CD4-positive, alpha-beta T cell (primary cell): Measurements from ENCODE around the gene DNAH9. TPM values are rescaled to one million over a fixed set of nuclear protein-coding genes. Genes with fewer than 3 reads are reported as not detected.

Experiments used
- ATAC-seq: fragments of 200-7000 bp; cut with Tn5 transposase; one replicate; pipeline ENCODE4 v1.10.0; 2022; ENCODE audit warnings: mild to moderate bottlenecking; ENCODE audit not compliant: poor library complexity
- CTCF ChIA-PET: fragments of 350-600 bp; sonication (Branson Sonifier 250); formaldehyde crosslinking; loops from one replicate; lab custom pipeline; 2021; ENCODE audit warnings: antibody characterized with exemption, inconsistent platforms; lab: Charles Lee
- POLR2A ChIA-PET: fragments of 350-600 bp; sonication (Branson Sonifier 250); formaldehyde crosslinking; loops from one replicate; lab custom pipeline; 2021; ENCODE audit warnings: antibody characterized with exemption, inconsistent platforms; lab: Charles Lee
- DNase-seq, 14 experiments: peaks; one replicate each; pipeline ENCODE4 v3.0.0-alpha.2; 2013 to 2020; ENCODE audit warnings: mixed read lengths in 2 of 14
- H3K27ac ChIP-seq, 2 donors: one replicate each; pipeline versions ENCODE4 v1.5.1 to v1.7.0; 2013; ENCODE audit warnings: low read length in 2 of 2, low read depth in 1 of 2, mild to moderate bottlenecking in 1 of 2
- H3K27me3 ChIP-seq, 2 experiments: 1 replicate in 1 of 2; 2 replicates in 1 of 2; pipeline versions ENCODE4 v1.6.1 to v1.7.0; 2013; ENCODE audit warnings: low read length in 2 of 2, control low read depth in 1 of 2, mild to moderate bottlenecking in 1 of 2, moderate library complexity in 1 of 2; ENCODE audit not compliant: insufficient read depth in 2 of 2, control insufficient read depth in 1 of 2
- H3K36me3 ChIP-seq: one replicate; pipeline ENCODE4 v1.6.1; 2013; ENCODE audit warnings: low read length, control low read depth; ENCODE audit not compliant: insufficient read depth
- H3K4me1 ChIP-seq: one replicate; pipeline ENCODE4 v1.6.1; 2013; ENCODE audit warnings: low read length, control low read depth; ENCODE audit not compliant: insufficient read depth
- H3K4me3 ChIP-seq: one replicate; pipeline ENCODE4 v1.5.1; 2013; ENCODE audit warnings: mild to moderate bottlenecking, low read length, moderate library complexity
- H3K9me3 ChIP-seq, 2 experiments: 1 replicate in 1 of 2; 2 replicates in 1 of 2; pipeline versions ENCODE4 v1.6.1 to v1.7.0; 2013; ENCODE audit warnings: low read length in 2 of 2, mild to moderate bottlenecking in 2 of 2, control low read depth in 1 of 2, moderate library complexity in 1 of 2; ENCODE audit not compliant: control insufficient read depth in 1 of 2, insufficient read depth in 1 of 2
- H3K27ac Mint-ChIP-seq: one replicate; pipeline ENCODE4 v1.8.0; 2020; ENCODE audit warnings: mixed read lengths
- H3K27me3 Mint-ChIP-seq: one replicate; pipeline ENCODE4 v1.8.0; 2021; ENCODE audit warnings: mixed read lengths
- H3K36me3 Mint-ChIP-seq: one replicate; pipeline ENCODE4 v1.8.0; 2021; ENCODE audit warnings: low read depth, mixed read lengths
- H3K4me1 Mint-ChIP-seq: one replicate; pipeline ENCODE4 v1.8.0; 2021; ENCODE audit warnings: low read depth, mixed read lengths
- H3K4me3 Mint-ChIP-seq: one replicate; pipeline ENCODE4 v1.8.0; 2020; ENCODE audit warnings: mild to moderate bottlenecking, mixed read lengths
- H3K9me3 Mint-ChIP-seq: one replicate; pipeline ENCODE4 v1.8.0; 2020; ENCODE audit warnings: mixed read lengths
- CTCF ChIP-seq: fragments of 200-600 bp; IDR thresholded peaks from one replicate; pipeline ENCODE4 v1.8.0; 2022; ENCODE audit warnings: antibody characterized with exemption, mild to moderate bottlenecking
- intact Hi-C, 2 experiments: fragments of 100-400 bp; cut with DNase I in 1 of 2; cut with micrococcal nuclease in 1 of 2; formaldehyde crosslinking; loops; one replicate each; pipeline versions ENCODE4 v1.15.1 to v1.9.0; 2023 to 2025; cut with DNase I, micrococcal nuclease
- total RNA-seq, 174 experiments: library from RNA in 2 of 174; stranded (reverse) in 2 of 174; gene quantifications; one replicate each; pipeline ENCODE4 v1.2.3 and lab custom pipeline; 2021 to 2026

Gene DNAH9
- total RNA-seq, 2 experiments from 2014 or later = not detected

- no peak for DNase-seq
- Mint-ChIP-seq H3K4me3 (no peak overlapping the region), H3K27me3 (no peaks in the 10 kb centered on the region), H3K9me3 (peaks cover 6% of the 10 kb centered on the region), H3K27ac (no peak overlapping the region), H3K4me1 (no peaks in the 10 kb centered on the region), H3K36me3 (no peaks in the 10 kb centered on the region)
- no peaks in the 10 kb centered on the region for H3K36me3 ChIP-seq
- intact Hi-C loops = no loop called here
- H3K27me3 ChIP-seq = no peaks in the 10 kb centered on the region
- no peak for ATAC-seq
- no peak for TF ChIP-seq CTCF
- ChIA-PET CTCF (no interaction called here), POLR2A (no interaction called here)
- no peaks in the 10 kb centered on the region for H3K4me1 ChIP-seq
- H3K4me3 ChIP-seq = no peak overlapping the region
- H3K9me3 ChIP-seq = peaks cover 0 to 18% of the 10 kb centered on the region in 2 experiments
- no peak overlapping the region for H3K27ac ChIP-seq
These were observed 103.6 kb downstream of the DNAH9 start for GRCh38 chr17:11701911-11702310.

DNA sequence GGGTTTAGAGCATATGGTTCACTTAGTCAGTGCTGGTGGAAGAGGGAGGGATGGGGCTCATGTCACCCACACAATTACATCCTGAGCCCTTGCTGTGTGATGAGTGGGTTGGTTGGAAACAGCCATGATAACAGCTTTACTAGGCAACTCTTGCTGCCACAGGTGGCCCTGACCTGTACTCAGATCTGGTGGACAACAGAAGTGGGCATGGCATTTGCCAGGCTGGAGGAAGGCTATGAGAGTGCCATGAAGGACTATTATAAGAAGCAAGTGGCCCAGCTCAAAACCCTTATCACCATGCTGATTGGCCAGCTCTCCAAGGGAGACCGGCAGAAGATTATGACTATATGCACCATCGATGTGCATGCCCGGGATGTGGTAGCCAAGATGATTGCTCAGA is 105.8 kb downstream of the DNAH9 start:
- no peak overlapping the region for H3K27ac Mint-ChIP-seq
- Histone ChIP-seq H3K9me3 (peaks cover 0 to 12% of the 10 kb centered on the region in 2 experiments), H3K4me1 (no peaks in the 10 kb centered on the region), H3K27ac (no peak overlapping the region), H3K27me3 (no peaks in the 10 kb centered on the region), H3K36me3 (no peaks in the 10 kb centered on the region), H3K4me3 (no peak overlapping the region)
- H3K27me3 Mint-ChIP-seq = no peaks in the 10 kb centered on the region
- DNase-seq (no peak), ATAC-seq (no peak)
- H3K36me3 Mint-ChIP-seq = no peaks in the 10 kb centered on the region
- ChIA-PET CTCF (interaction anchor here (0.6 kb wide), 1 partner anchor 452 kb away, joined by 3 read pairs; no protein-coding TSS in a partner anchor), POLR2A (no interaction called here)
- no peak for TF ChIP-seq CTCF
- H3K4me3 Mint-ChIP-seq = no peak overlapping the region
- peaks cover 4% of the 10 kb centered on the region for H3K9me3 Mint-ChIP-seq
- intact Hi-C loops = no loop called here
- no peaks in the 10 kb centered on the region for H3K4me1 Mint-ChIP-seq

GRCh38 chr17:11705111-11705510 is 106.8 kb downstream of the DNAH9 start:
- POLR2A ChIA-PET = no interaction called here
- Histone ChIP-seq H3K27ac (no peak overlapping the region), H3K9me3 (peaks cover 0 to 10% of the 10 kb centered on the region in 2 experiments), H3K36me3 (no peaks in the 10 kb centered on the region), H3K4me1 (no peaks in the 10 kb centered on the region), H3K4me3 (no peak overlapping the region), H3K27me3 (no peaks in the 10 kb centered on the region)
- ATAC-seq (no peak), DNase-seq (no peak)
- no peaks in the 10 kb centered on the region for H3K9me3 Mint-ChIP-seq
- CTCF ChIA-PET = no interaction called here
- intact Hi-C loops = no loop called here
- no peaks in the 10 kb centered on the region for H3K36me3 Mint-ChIP-seq
- H3K4me3 Mint-ChIP-seq = no peak overlapping the region
- TF ChIP-seq CTCF = no peak
- H3K27ac Mint-ChIP-seq = no peak overlapping the region
- no peaks in the 10 kb centered on the region for H3K4me1 Mint-ChIP-seq
- no peaks in the 10 kb centered on the region for H3K27me3 Mint-ChIP-seq
